Heart left ventricle (tissue), 16 donors: Measurements from ENCODE around the gene IGF2. TPM values are rescaled to one million over a fixed set of nuclear protein-coding genes. Genes with fewer than 3 reads are reported as not detected.

Source experiments
- ATAC-seq, 4 donors: fragments of 200-7000 bp; cut with Tn5 transposase; one replicate each; pipeline ENCODE4 v1.9.1; 2020 to 2022; ENCODE audit warnings: moderate library complexity in 4 of 4, mild to moderate bottlenecking in 3 of 4, moderate number of reproducible peaks in 1 of 4
- DNase-seq, 5 donors: peaks; one replicate each; pipeline ENCODE4 v3.0.0-alpha.2; 2020
- H3K27ac ChIP-seq, 12 donors: fragments of 200-600 bp; sonication (generic) in 4 of 12; one replicate each; pipeline versions ENCODE4 v1.5.0 to v1.8.0; 2016 to 2022; ENCODE audit warnings: mild to moderate bottlenecking in 2 of 12
- H3K27me3 ChIP-seq, 9 donors: fragments of 200-600 bp; sonication (generic) in 2 of 9; one replicate each; pipeline versions ENCODE4 v1.5.1 to v1.8.0; 2016 to 2022; ENCODE audit warnings: mild to moderate bottlenecking in 3 of 9
- H3K36me3 ChIP-seq, 9 donors: fragments of 200-600 bp; sonication (generic) in 2 of 9; one replicate each; pipeline versions ENCODE4 v1.5.0 to v1.8.0; 2018 to 2022; ENCODE audit warnings: mild to moderate bottlenecking in 2 of 9
- H3K4me1 ChIP-seq, 12 donors: fragments of 200-600 bp; sonication (generic) in 4 of 12; one replicate each; pipeline versions ENCODE4 v1.5.0 to v1.8.0; 2016 to 2022; ENCODE audit warnings: mild to moderate bottlenecking in 3 of 12
- H3K4me3 ChIP-seq, 12 donors: fragments of 200-600 bp; sonication (generic) in 4 of 12; one replicate each; pipeline versions ENCODE4 v1.5.0 to v1.8.0; 2017 to 2022; ENCODE audit warnings: mild to moderate bottlenecking in 9 of 12, moderate library complexity in 4 of 12
- H3K9me3 ChIP-seq, 12 donors: fragments of 200-600 bp; sonication (generic) in 4 of 12; one replicate each; pipeline versions ENCODE4 v1.5.0 to v1.8.0; 2016 to 2022; ENCODE audit warnings: mild to moderate bottlenecking in 1 of 12
- CTCF ChIP-seq, 12 donors: fragments of 200-600 bp; sonication (generic) in 4 of 12; IDR thresholded peaks; one replicate each; pipeline versions ENCODE4 v1.5.0 to v1.8.0; 2018 to 2022; ENCODE audit warnings: antibody characterized with exemption in 12 of 12, mild to moderate bottlenecking in 5 of 12
- POLR2A ChIP-seq, 2 donors: fragments of 450-650 bp; IDR thresholded peaks; one replicate each; pipeline ENCODE4 v1.6.1; 2017; ENCODE audit warnings: antibody characterized with exemption in 2 of 2, mild to moderate bottlenecking in 2 of 2, moderate library complexity in 2 of 2
- WGBS, 4 donors: extraction: QIAGEN DNeasy Blood & Tissue Kit in 2 of 4; methylation state at CpG; one replicate each; pipeline versions ENCODE4 v1.1.5 to v1.1.7; 2013 to 2018; 5-methylcytosine and 5-hydroxymethylcytosine counted together
- intact Hi-C, 10 donors: fragments of 100-400 bp; cut with DNase I; formaldehyde crosslinking; loops; one replicate each; pipeline versions ENCODE4 v1.11.1 to v1.14.2; 2022
- polyA plus RNA-seq, 2 donors: library from polyadenylated mRNA; stranded (reverse); fragments of 200-250 nt; gene quantifications; one replicate each; pipeline ENCODE4 v1.2.3, GENCODE V29; 2013
- total RNA-seq, 9 donors: library from RNA; depleted of rRNA in 2 of 9; stranded (reverse); fragments of >200 nt in 2 of 9; fragmentation: NEBNext Ultra II Directional in 3 of 9; extraction: Animal tissue kit (Norgen Biotek cat#: 25700) in 3 of 9; gene quantifications; one replicate each; pipeline versions ENCODE4 v1.1.0 to v1.2.4, GENCODE V29; 2016 to 2023
- donor health status: ischemic (EF 13 %, LVEDD 7.1; RV severe dilation, severe dysfunction).
- donor health status: healthy with polysubstance abuse.
- donor health status: DM: no; HTN: yes; CAD: no.
- donor health status: DM: no; HTN: no; CAD: no.
- donor health status: ischemic (EF 25% LVEDD 6.9; RV normal size, moderate dysfunction).
- donor health status: ischemic (EF 25% LVEDD 5.7; RV mildly dilated, moderate dysfunction).
- donor health status: healthy.
- donor health status: DM: yes; HTN: yes; CAD: no.
- donor health status: ischemic (EF 35%, LVEDD 5.7; RV mildly dilated, moderate dysfunction).
- donor health status: nonischemic (EF 11% LVEDD 7.7; RV severe dilation, severe dysfunction).
- donor health status: DM: yes; HTN: yes; CAD: no.
- donor health status: PGD.
- donor health status: ischemic (EF 29% LVEDD 5.4; RV normal size, mild dysfunction).
- donor health status: nonischemic (EF 23%, LVEDD 6.1; RV moderate dilation, normal function).

Gene IGF2
- total and polyA plus RNA-seq, 11 donors, result 48.9 to 175 (median 99.3) TPM

GRCh38 chr11:2186669-2187279 lies 47.6 kb upstream of the IGF2 start:
- Histone ChIP-seq H3K27me3 (peaks cover 0 to 32% (median 6%) of the 10 kb centered on the region in 9 donors), H3K4me3 (no peak overlapping the region)
- intact Hi-C loops, result loop anchor here in 2 of 10 donors (2.0 to 10.0 kb wide), 2 partner anchors 234 to 338 kb away; no protein-coding TSS in a partner anchor

GRCh38 chr11:2185324-2186085 lies 46.3 kb upstream of the IGF2 start:
- TF ChIP-seq CTCF (IDR thresholded peaks at IDR 0.05) (no peak), POLR2A (IDR thresholded peaks at IDR 0.05) (no peak)
- H3K27ac ChIP-seq, result no peak overlapping the region
- no peak for ATAC-seq
- WGBS, 4 donors, result 57 to 77% (median 68%) methylated on average over 3 to 23 of the region's 23 CpGs
- H3K4me1 ChIP-seq, result peaks cover 0 to 6% (median 0%) of the 10 kb centered on the region in 12 donors
- peaks cover 0 to 27% (median 7%) of the 10 kb centered on the region in 9 donors for H3K27me3 ChIP-seq
- no peak for DNase-seq
- H3K9me3 ChIP-seq, result no peaks in the 10 kb centered on the region
- no peaks in the 10 kb centered on the region for H3K36me3 ChIP-seq
- intact Hi-C loops, result loop anchor here in 2 of 10 donors (2.0 to 10.0 kb wide), 2 partner anchors 235 to 339 kb away; no protein-coding TSS in a partner anchor
- no peak overlapping the region for H3K4me3 ChIP-seq

More at GRCh38 chr11:2186669-2187279, 47.6 kb upstream of the IGF2 start:
- Histone ChIP-seq H3K9me3 (no peaks in the 10 kb centered on the region), H3K27ac (no peak overlapping the region), H3K36me3 (no peaks in the 10 kb centered on the region), H3K4me1 (peaks cover 0 to 18% (median 0%) of the 10 kb centered on the region in 12 donors)
- ATAC-seq (peak in 3 of 4 donors; percentile 52 to 72 (median 59)), DNase-seq (no peak)
- 18 to 25% (median 21%) methylated on average over 17 to 21 of the region's 21 CpGs for WGBS, 4 donors
- no peak for TF ChIP-seq POLR2A (IDR thresholded peaks at IDR 0.05)
- TF ChIP-seq CTCF (IDR thresholded peaks at IDR 0.05), result peak; percentile 41 to 62 (median 53)

GRCh38 chr11:2182692-2183474 lies 43.7 kb upstream of the IGF2 start:
- DNase-seq (no peak), ATAC-seq (no peak)
- peaks cover 0 to 20% (median 8%) of the 10 kb centered on the region in 9 donors for H3K27me3 ChIP-seq
- H3K4me3 ChIP-seq, result no peak overlapping the region
- H3K36me3 ChIP-seq, result no peaks in the 10 kb centered on the region
- no peak for TF ChIP-seq CTCF (IDR thresholded peaks at IDR 0.05)
- intact Hi-C loops, result loop anchor here in 1 of 10 donors (10.0 kb wide), 1 partner anchor 342 kb away; no protein-coding TSS in a partner anchor
- H3K27ac ChIP-seq, result no peak overlapping the region
- 82 to 84% (median 83%) methylated on average over 20 of the region's 20 CpGs for WGBS, 4 donors
- peaks cover 0 to 4% (median 0%) of the 10 kb centered on the region in 12 donors for H3K4me1 ChIP-seq
- no peaks in the 10 kb centered on the region for H3K9me3 ChIP-seq
